ENCODE results near the gene STAMBP.
"Not testable (repeated sequence)": the region's sequence is repeated elsewhere in the genome, so short reads cannot be mapped to it uniquely, and the experiment has no call there.

Gene STAMBP

DNA sequence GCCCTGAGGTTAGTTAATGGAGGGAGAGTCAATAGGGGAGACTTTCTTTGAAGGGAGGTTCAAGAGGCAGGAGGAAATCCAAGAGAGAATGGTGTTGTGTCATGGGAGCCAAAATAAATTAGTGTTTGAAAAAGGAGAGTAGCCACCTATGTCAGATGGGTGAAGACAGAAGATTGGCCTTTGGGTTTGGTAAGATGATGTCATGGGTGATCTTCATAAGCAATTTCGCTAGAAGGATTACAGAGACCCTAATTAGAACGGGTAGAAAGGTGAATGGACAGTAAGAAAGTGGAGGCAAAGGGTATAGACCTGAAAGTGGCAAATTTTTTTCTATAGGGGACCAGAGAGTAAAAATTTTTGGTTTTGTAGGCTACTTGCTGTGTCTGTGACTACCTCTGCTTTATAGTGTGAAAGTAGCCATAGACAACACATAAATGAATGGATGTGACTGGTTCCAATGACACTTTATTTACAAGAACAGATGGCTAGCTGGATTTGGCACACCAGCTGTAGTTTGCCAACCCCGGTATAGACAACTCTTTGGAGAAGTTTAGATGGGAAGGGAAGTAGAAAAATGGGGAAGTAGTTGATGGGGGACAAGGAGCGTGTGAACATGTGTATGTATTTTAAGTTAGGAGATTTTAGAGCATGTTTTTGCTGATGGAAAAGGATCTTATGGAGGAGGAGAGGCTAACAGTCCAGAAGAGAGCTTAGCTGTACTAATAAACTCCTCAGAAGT, 9.3 kb downstream of the STAMBP start:
- DNase-seq (ENCODE audit: low read depth): no peak

DNA sequence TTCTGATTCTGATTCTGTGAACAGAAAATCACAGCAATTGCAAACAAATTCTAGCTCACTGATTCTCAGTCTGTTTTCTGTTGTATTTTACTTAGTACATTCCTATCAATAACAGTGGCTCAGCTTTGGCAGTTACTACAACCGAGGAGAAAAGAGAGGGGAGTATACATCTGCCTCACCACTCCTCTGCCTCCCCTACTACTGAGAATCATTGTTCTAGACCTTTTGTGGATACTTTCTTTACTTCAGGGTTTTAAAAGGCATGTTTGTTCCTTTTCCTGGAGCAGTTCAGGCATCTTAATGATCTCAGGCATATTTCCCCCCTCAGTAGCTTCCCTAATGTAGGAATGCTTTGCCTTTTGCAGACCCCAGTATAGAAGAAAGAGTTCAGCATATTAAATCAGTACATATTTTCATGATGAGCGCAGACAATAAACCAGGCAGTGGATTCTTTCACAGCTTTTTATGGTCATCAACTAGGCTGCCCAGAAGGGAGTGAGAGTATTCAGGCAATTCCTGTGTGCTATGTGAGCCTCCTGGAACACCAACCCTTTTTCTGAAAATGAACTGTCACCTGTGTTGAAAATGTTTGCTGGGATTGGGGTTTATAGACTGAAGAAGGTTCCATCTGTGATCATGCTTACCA, 10.3 kb downstream of the STAMBP start:
- DNase-seq (ENCODE audit: low read depth): no peak

- DNase-seq (ENCODE audit: low read depth): no peak
Observed at GRCh38 chr2:73839653-73840411, 11.1 kb downstream of the STAMBP start.

DNA sequence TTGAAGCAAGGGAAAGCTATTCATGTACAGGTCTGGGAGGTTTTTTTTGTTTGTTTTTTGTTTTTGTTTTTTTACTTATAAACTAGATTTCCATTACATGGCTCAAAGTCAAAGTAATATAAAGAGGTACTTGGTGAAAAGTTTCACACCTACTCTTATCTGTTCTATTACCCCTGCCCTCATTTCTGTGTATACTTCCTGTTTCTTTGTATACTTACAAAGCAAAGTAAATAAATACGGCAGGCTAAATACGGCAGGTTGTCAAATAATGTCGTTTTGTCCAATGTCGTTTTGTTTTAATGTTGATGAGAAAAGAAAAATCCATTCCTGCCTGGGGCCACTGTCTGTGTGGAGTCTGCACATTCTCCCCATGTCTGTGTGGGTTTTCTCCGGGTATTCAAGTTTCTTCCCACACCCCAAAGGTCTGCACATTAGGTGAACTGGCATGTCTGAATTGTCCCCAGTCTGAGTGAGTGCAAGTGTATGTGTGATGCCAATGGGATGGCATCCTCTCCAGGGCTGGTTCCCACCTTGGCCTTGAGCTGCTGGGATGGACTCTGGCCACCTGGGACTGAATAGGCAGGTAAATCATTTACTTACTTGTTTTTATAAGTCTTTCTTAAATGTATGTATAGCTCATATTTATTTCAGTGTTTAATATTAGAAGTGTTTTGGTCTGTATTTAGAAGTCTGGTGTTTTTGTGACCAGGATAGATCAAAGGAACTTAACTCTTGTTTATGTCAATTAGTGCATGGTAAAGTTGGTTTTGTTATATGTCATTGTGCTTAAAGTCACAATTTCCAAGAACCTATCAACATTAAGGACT, 13.4 kb downstream of the STAMBP start:
- no peak for DNase-seq (ENCODE audit: low read depth)

GRCh38 chr2:73842739-73843019, 13.9 kb downstream of the STAMBP start:
- DNase-seq (ENCODE audit: low read depth): no peak

GRCh38 chr2:73844087-73844486, 15.3 kb downstream of the STAMBP start:
- no peak for DNase-seq (ENCODE audit: low read depth)

- DNase-seq (ENCODE audit: low read depth): no peak
Observed at GRCh38 chr2:73850009-73850408, 21.2 kb downstream of the STAMBP start.

- no peak for DNase-seq (ENCODE audit: low read depth)
Observed at GRCh38 chr2:73851274-73851673, 22.5 kb downstream of the STAMBP start.

DNA sequence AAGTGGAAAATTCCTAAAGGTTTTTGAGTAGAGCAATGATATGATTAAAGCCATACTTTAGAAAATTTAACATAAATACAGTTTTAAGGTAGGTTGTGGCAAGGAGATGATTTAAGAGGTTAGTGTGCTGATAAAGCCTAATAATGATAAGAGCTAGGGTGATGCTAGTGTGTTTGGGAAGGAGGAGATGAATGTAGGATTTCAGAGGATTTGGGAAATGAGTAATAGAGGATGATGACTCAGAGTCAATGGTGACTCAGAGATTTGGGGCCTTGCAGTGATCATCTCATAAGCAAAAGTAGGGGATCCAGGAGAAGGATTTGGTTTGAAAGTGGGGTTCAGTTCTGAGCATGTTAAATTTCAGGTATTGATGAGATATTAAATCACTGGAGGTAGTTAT, 23.3 kb downstream of the STAMBP start:
- DNase-seq (ENCODE audit: low read depth): peak; percentile 42

DNA sequence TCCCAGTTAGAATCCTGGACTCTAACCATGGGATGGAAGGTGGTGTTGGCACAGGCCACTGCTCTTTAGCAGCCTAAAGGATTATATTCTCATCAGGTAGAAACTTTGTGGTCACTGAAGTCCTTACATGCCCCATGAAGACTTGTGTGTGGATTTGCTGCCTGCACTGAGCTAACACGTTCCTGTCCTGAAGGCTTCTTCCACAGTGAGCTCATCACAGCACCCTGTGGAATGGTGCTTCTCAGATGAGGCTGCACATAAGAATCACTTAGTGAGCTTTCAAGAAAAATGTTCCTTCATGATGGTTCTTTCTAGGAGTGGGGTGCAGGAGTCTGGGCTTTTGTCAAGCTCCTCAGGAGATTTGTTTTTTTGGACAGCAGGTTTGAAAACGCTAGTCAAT, 26.8 kb downstream of the STAMBP start:
- DNase-seq (ENCODE audit: low read depth): no peak

- DNase-seq (ENCODE audit: low read depth): peak; percentile 51
Observed at GRCh38 chr2:73856214-73856613, 27.5 kb downstream of the STAMBP start.

GRCh38 chr2:73859721-73860586, 31.2 kb downstream of the STAMBP start:
- DNase-seq (ENCODE audit: low read depth): peak; percentile 45

DNA sequence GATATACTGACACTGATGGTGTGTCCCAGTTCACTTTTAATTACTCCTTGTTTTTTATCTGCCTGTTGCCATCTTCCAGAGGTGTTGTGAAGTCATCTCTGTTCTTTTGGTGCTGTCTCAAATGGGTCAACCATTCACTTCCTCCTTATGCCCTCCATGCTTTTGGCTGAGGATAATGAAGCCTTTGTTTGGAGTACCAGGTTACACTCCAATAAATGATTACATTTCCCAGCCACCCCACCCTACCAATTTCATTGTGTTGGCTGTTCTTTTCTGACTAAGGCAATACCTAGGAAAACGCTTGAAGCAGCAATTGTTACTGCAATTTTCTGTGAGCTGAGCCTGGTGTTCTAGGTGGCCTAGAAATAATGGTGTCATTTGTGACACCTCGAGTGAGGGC, 34.2 kb downstream of the STAMBP start:
- DNase-seq (ENCODE audit: low read depth): no peak

DNA sequence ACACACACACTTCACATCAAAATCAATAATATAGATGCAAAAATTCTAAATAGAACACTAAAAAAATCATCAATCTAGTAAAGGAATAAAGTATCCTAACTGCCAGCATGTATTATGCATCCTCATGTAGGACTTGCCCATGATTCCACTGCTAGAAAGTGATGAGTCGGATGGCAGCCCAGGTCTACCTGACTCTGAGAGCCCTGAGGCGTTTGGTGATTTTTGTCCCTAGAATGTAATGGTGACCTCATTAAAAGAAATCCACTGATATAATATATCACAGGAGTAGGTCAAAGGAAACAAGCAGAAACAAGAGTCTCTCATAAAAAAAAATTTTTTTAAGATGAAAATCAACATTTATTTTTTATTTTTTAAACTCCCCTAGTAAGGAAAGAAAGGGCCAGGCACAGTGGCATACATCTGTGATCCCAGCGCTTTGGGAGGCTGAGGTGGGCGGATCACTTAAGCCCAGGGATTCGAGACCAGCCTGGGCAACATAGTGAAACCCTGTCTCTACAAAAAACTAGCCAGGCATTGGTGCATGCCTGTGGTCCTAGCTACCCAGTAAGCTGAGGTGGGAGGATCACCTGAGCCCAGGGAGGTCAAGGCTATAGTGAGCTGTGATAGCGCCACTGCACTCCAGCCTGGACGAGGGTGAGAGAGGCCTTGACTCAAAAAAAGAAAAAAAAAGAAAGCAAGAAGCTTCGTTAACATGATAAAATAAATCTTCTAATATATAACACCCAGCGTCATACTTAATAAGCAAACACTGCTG, 39.6 kb downstream of the STAMBP start:
- DNase-seq (ENCODE audit: low read depth): no peak

DNA sequence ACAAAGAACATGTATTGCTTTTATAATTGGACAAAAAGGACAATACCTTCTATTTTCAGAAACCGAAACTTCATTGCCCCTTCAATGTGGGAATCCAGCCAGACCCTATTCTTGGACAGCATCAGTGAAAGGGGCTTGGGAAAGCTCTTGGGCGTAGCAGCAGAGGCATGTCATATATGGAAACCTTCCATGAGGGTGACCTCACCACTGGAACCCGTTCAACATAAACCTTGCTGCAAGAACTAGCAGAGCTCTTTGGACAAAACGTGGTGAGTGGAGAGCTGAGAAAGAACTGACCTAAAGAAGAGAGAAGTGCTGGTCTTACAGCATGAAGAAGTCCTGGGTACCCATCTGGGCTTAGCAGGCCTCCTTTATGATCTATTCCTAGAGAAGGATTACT, 41.3 kb downstream of the STAMBP start:
- peak; percentile 86 for DNase-seq (ENCODE audit: low read depth)

- peak; percentile 9 for DNase-seq (ENCODE audit: low read depth)
Observed at GRCh38 chr2:73877071-73877802, 48.5 kb downstream of the STAMBP start.

- not testable (repeated sequence) for DNase-seq (ENCODE audit: low read depth)
Observed at GRCh38 chr2:73877984-73878383, 49.2 kb downstream of the STAMBP start.

GRCh38 chr2:73885406-73885805, 56.6 kb downstream of the STAMBP start:
- DNase-seq (ENCODE audit: low read depth): peak; percentile 92

DNA sequence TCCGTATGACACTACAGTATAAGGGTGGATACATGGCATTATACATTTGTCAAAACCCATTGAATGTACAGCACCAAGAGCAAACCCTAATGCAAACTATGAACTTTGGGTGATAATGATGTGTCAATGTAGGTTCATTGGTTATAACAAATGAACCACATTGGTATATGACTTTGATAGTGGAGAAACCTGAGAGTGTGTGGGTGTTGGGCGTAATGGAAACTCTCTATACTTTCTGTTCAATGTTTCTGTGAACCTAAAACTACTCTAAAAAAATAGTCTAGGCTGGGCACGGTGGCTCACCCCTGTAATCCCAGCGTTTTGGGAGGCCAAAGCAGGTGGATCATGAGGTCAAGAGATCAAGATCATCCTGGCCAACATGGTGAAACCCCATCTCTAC, 57.6 kb downstream of the STAMBP start:
- DNase-seq (ENCODE audit: low read depth): no peak
